HG02870 (cell line): ENCODE measurements around the gene KDM4C.

ENCODE experiments used
- ATAC-seq: cut with Tn5 transposase; IDR thresholded peaks from one replicate; pipeline ENCODE4 v1.9.1; 2021; ENCODE audit warnings: mild to moderate bottlenecking, moderate library complexity; ENCODE audit not compliant: unreplicated experiment

Gene KDM4C

GRCh38 chr9:7085357-7085756, 327.6 kb downstream of the KDM4C start:
- ATAC-seq: no peak

GRCh38 chr9:7086389-7086788, 328.6 kb downstream of the KDM4C start:
- ATAC-seq: no peak

- ATAC-seq: no peak
Measured at GRCh38 chr9:7088611-7089010, 330.8 kb downstream of the KDM4C start.

GRCh38 chr9:7089406-7090193, 331.8 kb downstream of the KDM4C start:
- no peak for ATAC-seq

GRCh38 chr9:7093040-7093439, 335.3 kb downstream of the KDM4C start:
- ATAC-seq: no peak

GRCh38 chr9:7094052-7094451, 336.3 kb downstream of the KDM4C start:
- ATAC-seq: no peak

GRCh38 chr9:7094576-7094975, 336.8 kb downstream of the KDM4C start:
- peak; percentile 18 for ATAC-seq

- ATAC-seq: peak; percentile 94
Measured at GRCh38 chr9:7095058-7095457, 337.3 kb downstream of the KDM4C start.

GRCh38 chr9:7097040-7097715, 339.4 kb downstream of the KDM4C start:
- ATAC-seq: no peak

GRCh38 chr9:7097785-7098752, 340.3 kb downstream of the KDM4C start:
- no peak for ATAC-seq

GRCh38 chr9:7103367-7103766, 345.6 kb downstream of the KDM4C start:
- no peak for ATAC-seq

- ATAC-seq: no peak
Measured at GRCh38 chr9:7103771-7104170, 346.0 kb downstream of the KDM4C start.

- ATAC-seq: no peak
Measured at GRCh38 chr9:7104625-7105024, 346.9 kb downstream of the KDM4C start.

GRCh38 chr9:7105095-7105494, 347.3 kb downstream of the KDM4C start:
- no peak for ATAC-seq

- no peak for ATAC-seq
Measured at GRCh38 chr9:7108936-7109335, 351.2 kb downstream of the KDM4C start.

GRCh38 chr9:7111413-7111812, 353.6 kb downstream of the KDM4C start:
- ATAC-seq: no peak

GRCh38 chr9:7115606-7116005, 357.8 kb downstream of the KDM4C start:
- no peak for ATAC-seq

- ATAC-seq: peak; percentile 74
Measured at GRCh38 chr9:7117676-7118561, 360.1 kb downstream of the KDM4C start.

- no peak for ATAC-seq
Measured at GRCh38 chr9:7118633-7119032, 360.9 kb downstream of the KDM4C start.

GRCh38 chr9:7119612-7120011, 361.8 kb downstream of the KDM4C start:
- ATAC-seq: no peak
